NCI-H226 (cell line): ENCODE measurements around the gene CDH5.
"Not testable (repeated sequence)": the region's sequence is repeated elsewhere in the genome, so short reads cannot be mapped to it uniquely, and the experiment has no call there.

Experiments
- DNase-seq: peaks from one replicate; pipeline ENCODE4 v3.0.0-alpha.2; 2015

Gene CDH5

GRCh38 chr16:66366433-66367299 lies at the start of gene CDH5:
Gene CDH5, plus strand, starts transcription at chr16:66366691. Its CDS starts 12,647 bp downstream, at chr16:66379338.
- no peak for DNase-seq

GRCh38 chr16:66318505-66318904 lies 48.0 kb upstream of the CDH5 start:
- DNase-seq: no peak

GRCh38 chr16:66320774-66321173 lies 45.7 kb upstream of the CDH5 start:
- no peak for DNase-seq

GRCh38 chr16:66322174-66322573 lies 44.3 kb upstream of the CDH5 start:
- no peak for DNase-seq

- peak; percentile 33 for DNase-seq
Observed at GRCh38 chr16:66324815-66325515, 41.5 kb upstream of the CDH5 start.

- DNase-seq: no peak
Observed at GRCh38 chr16:66325717-66326376, 40.6 kb upstream of the CDH5 start.

GRCh38 chr16:66326991-66327513 lies 39.4 kb upstream of the CDH5 start:
- DNase-seq: no peak

GRCh38 chr16:66328282-66328681 lies 38.2 kb upstream of the CDH5 start:
- no peak for DNase-seq

- not testable (repeated sequence) for DNase-seq
Observed at GRCh38 chr16:66331464-66331863, 35.0 kb upstream of the CDH5 start.

- no peak for DNase-seq
Observed at GRCh38 chr16:66332634-66333610, 33.6 kb upstream of the CDH5 start.

GRCh38 chr16:66334853-66335574 lies 31.5 kb upstream of the CDH5 start:
- DNase-seq: no peak

GRCh38 chr16:66335704-66336329 lies 30.7 kb upstream of the CDH5 start:
- DNase-seq: no peak

GRCh38 chr16:66337463-66338188 lies 28.9 kb upstream of the CDH5 start:
- DNase-seq: no peak

- no peak for DNase-seq
Observed at GRCh38 chr16:66342294-66342900, 24.1 kb upstream of the CDH5 start.

- no peak for DNase-seq
Observed at GRCh38 chr16:66344533-66345145, 21.9 kb upstream of the CDH5 start.

GRCh38 chr16:66346221-66346620 lies 20.3 kb upstream of the CDH5 start:
- DNase-seq: no peak

GRCh38 chr16:66352304-66352703 lies 14.2 kb upstream of the CDH5 start:
- no peak for DNase-seq

GRCh38 chr16:66353055-66353454 lies 13.4 kb upstream of the CDH5 start:
- DNase-seq: no peak
